HepG2 (cell line): ENCODE data around the gene CCSER2. TPM values are rescaled to one million over a fixed set of nuclear protein-coding genes. Genes with fewer than 3 reads are reported as not detected.

Experiments
- ATAC-seq: fragments of 200-7000 bp; cut with Tn5 transposase; 3 replicates; pipeline ENCODE4 v1.9.1; 2020; ENCODE audit warnings: mild to moderate bottlenecking, moderate library complexity
- BruUV-seq: library from RNA; stranded (reverse); fragments of 400-500 nt; replicated peaks from 2 replicates; lab custom pipeline; 2021; lab: Mats Ljungman, UMichigan
- CTCF ChIA-PET: fragments of 300-600 bp; formaldehyde crosslinking; extraction: SDS; loops from one replicate; lab custom pipeline; 2021; ENCODE audit warnings: low total read pairs, inconsistent platforms, low intra/inter-chr PET ratio; lab: Yijun Ruan, JAX
- POLR2A ChIA-PET: fragments of 350-600 bp; sonication (Branson Sonifier 250); formaldehyde crosslinking; loops from one replicate; lab custom pipeline; 2020; ENCODE audit warnings: antibody characterized with exemption, inconsistent platforms; lab: Yijun Ruan, JAX
- DNase-seq: peaks from one replicate; pipeline ENCODE4 v3.0.0-alpha.2; 2015; ENCODE audit warnings: low spot score
- FAIRE-seq: peaks from 3 replicates; lab custom pipeline; 2011; peaks lifted over from hg19 to GRCh38; lab: Jason Lieb, UNC
- H2AFZ ChIP-seq: one replicate; pipeline ENCODE4 v1.6.1; 2011; ENCODE audit warnings: low read length, inconsistent platforms
- H3K27ac ChIP-seq: fragments of 300-600 bp; 3 replicates; pipeline ENCODE4 v1.8.0; 2011; ENCODE audit warnings: mixed run types, mild to moderate bottlenecking, mixed read lengths, low read length, inconsistent platforms; ENCODE audit not compliant: insufficient read depth; ENCODE audit errors: extremely low read length
- H3K27me3 ChIP-seq, 2 experiments: fragments of 200-600 bp in 1 of 2; 2 replicates in 1 of 2; 3 replicates in 1 of 2; pipeline versions ENCODE4 v1.6.0 to v1.8.0; 2011; ENCODE audit warnings: low read length in 2 of 2, mild to moderate bottlenecking in 2 of 2, moderate library complexity in 2 of 2, inconsistent platforms in 1 of 2; ENCODE audit not compliant: insufficient read depth in 2 of 2, control insufficient read depth in 1 of 2
- H3K36me3 ChIP-seq, 2 experiments: fragments of 200-600 bp in 1 of 2; replicated peaks in 1 of 2; 2 replicates in 1 of 2; 3 replicates in 1 of 2; pipeline versions ENCODE4 v1.5.1 to v1.8.0; 2011; ENCODE audit warnings: low read length in 2 of 2, inconsistent platforms in 1 of 2; ENCODE audit not compliant: insufficient read depth in 2 of 2, control insufficient read depth in 1 of 2
- H3K4me1 ChIP-seq: 2 replicates; pipeline ENCODE4 v1.5.1; 2012; ENCODE audit warnings: low read length, inconsistent platforms; ENCODE audit not compliant: insufficient read depth
- H3K4me2 ChIP-seq: 2 replicates; pipeline ENCODE4 v1.6.0; 2011; ENCODE audit warnings: low read depth, low read length, inconsistent platforms
- H3K4me3 ChIP-seq, 3 experiments: fragments of 200-600 bp in 1 of 3; sonication (generic), shearing (Covaris generic) in 1 of 3; replicated peaks in 1 of 3; 2 replicates each; pipeline ENCODE4 v1.5.1; 2011 to 2016; ENCODE audit warnings: low read length in 3 of 3, inconsistent platforms in 2 of 3, low read depth in 2 of 3, mild to moderate bottlenecking in 2 of 3, control low read depth in 1 of 3, mixed read lengths in 1 of 3; ENCODE audit not compliant: insufficient read depth in 1 of 3
- H3K79me2 ChIP-seq: one replicate; pipeline ENCODE4 v1.6.1; 2011; ENCODE audit warnings: low read length, inconsistent platforms; ENCODE audit not compliant: insufficient read depth
- H3K9ac ChIP-seq: 2 replicates; pipeline ENCODE4 v1.6.0; 2011; ENCODE audit warnings: mild to moderate bottlenecking, low read depth, low read length, inconsistent platforms; ENCODE audit not compliant: insufficient read depth
- H3K9me3 ChIP-seq: 2 replicates; pipeline ENCODE4 v1.5.1; 2012; ENCODE audit warnings: mild to moderate bottlenecking, low read length
- H4K20me1 ChIP-seq: 2 replicates; pipeline ENCODE4 v1.6.0; 2011; ENCODE audit warnings: inconsistent platforms, mild to moderate bottlenecking, low read length, moderate library complexity; ENCODE audit not compliant: insufficient read depth
- ESRRA ChIP-seq: sonication (generic); formaldehyde crosslinking; IDR thresholded peaks from 2 replicates; pipeline ENCODE4 v1.5.1; 2020; ENCODE audit warnings: mild to moderate bottlenecking, low read depth, missing genetic modification reagents
- JUND ChIP-seq: sonication (generic); formaldehyde crosslinking; IDR thresholded peaks from 2 replicates; pipeline ENCODE4 v1.8.0; 2022; ENCODE audit warnings: mild to moderate bottlenecking, missing genetic modification reagents
- KLF9 ChIP-seq: IDR thresholded peaks from 2 replicates; pipeline ENCODE4 v1.6.1; 2016; ENCODE audit warnings: low read depth
- ONECUT2 ChIP-seq: sonication (generic); formaldehyde crosslinking; IDR thresholded peaks from 2 replicates; pipeline ENCODE4 v1.4.0; 2020; ENCODE audit warnings: missing genetic modification reagents
- PAXIP1 ChIP-seq: sonication (generic); formaldehyde crosslinking; conservative IDR thresholded peaks from 2 replicates; pipeline ENCODE4 v1.4.0; 2020; ENCODE audit warnings: mild to moderate bottlenecking, missing genetic modification reagents, moderate library complexity
- SAFB2 ChIP-seq: sonication (generic); formaldehyde crosslinking; IDR thresholded peaks from 2 replicates; pipeline ENCODE4 v1.5.1; 2020; ENCODE audit warnings: missing genetic modification reagents, low read depth, mild to moderate bottlenecking, borderline replicate concordance
- SALL1 ChIP-seq: sonication (generic); formaldehyde crosslinking; IDR thresholded peaks from 2 replicates; pipeline ENCODE4 v1.8.0; 2022; ENCODE audit warnings: mild to moderate bottlenecking, missing genetic modification reagents
- U2AF2 ChIP-seq: fragments of 200-400 bp; formaldehyde crosslinking; IDR thresholded peaks from 2 replicates; pipeline ENCODE4 v1.6.1; 2017; ENCODE audit warnings: low read depth, mild to moderate bottlenecking, low read length
- ZMYM2 ChIP-seq: sonication (generic); formaldehyde crosslinking; IDR thresholded peaks from 2 replicates; pipeline ENCODE4 v1.8.0; 2022; ENCODE audit warnings: mild to moderate bottlenecking, missing genetic modification reagents
- ZNF331 ChIP-seq: sonication (generic); formaldehyde crosslinking; IDR thresholded peaks from 2 replicates; pipeline ENCODE4 v1.4.0; 2020; ENCODE audit warnings: missing genetic modification reagents
- ZNF407 ChIP-seq: sonication (generic); formaldehyde crosslinking; IDR thresholded peaks from one replicate; pipeline ENCODE4 v1.5.1; 2020; ENCODE audit warnings: mild to moderate bottlenecking, missing genetic modification reagents; ENCODE audit errors: not compliant biosample characterization
- ZNF567 ChIP-seq: sonication (generic); formaldehyde crosslinking; IDR thresholded peaks from 2 replicates; pipeline ENCODE4 v1.8.1; 2023; ENCODE audit warnings: mild to moderate bottlenecking, missing genetic modification reagents, borderline replicate concordance
- WGBS: methylation state at CpG from one replicate; pipeline ENCODE4 v1.1.6; 2017; ENCODE audit warnings: low lambda C conversion rate; 5-methylcytosine and 5-hydroxymethylcytosine counted together
- in situ Hi-C: cut with HindIII; loops from 2 replicates; pipeline ENCODE4 v1.10.0; 2017; ENCODE audit warnings: low pct_unique_long_range_greater_than_20kb; ENCODE audit not compliant: extremely low pct_ligation_motif_present
- intact Hi-C: fragments of 100-400 bp; cut with micrococcal nuclease; formaldehyde crosslinking; loops from one replicate; pipeline ENCODE4 v1.10.0; 2022; ENCODE audit not compliant: unreplicated experiment
- polyA plus RNA-seq, 8 experiments: library from polyadenylated mRNA; depleted of rRNA in 3 of 8; stranded (reverse) in 7 of 8; unstranded in 1 of 8; fragments of >200 nt; fragmentation: Illumina TruSeq in 4 of 8; extraction: Trizol in 4 of 8; gene quantifications; 2 replicates each; pipeline versions ENCODE4 v1.2.1 to v1.2.3, GENCODE V29; 2011 to 2016; ENCODE audit warnings: low read depth in 4 of 8, missing spikeins in 1 of 8, mixed read lengths in 1 of 8; ENCODE audit not compliant: insufficient read depth in 1 of 8
- total RNA-seq, 5 experiments: library from RNA; depleted of rRNA; stranded (reverse); fragments of >200 nt; fragmentation: Illumina TruSeq; extraction: Trizol; gene quantifications; 2 replicates each; pipeline ENCODE4 v1.2.3, GENCODE V29; 2016; ENCODE audit warnings: low read depth in 1 of 5

The CCSER2 gene
- total and polyA plus RNA-seq, 2 of the 13 experiments (the other 11 are each of a cell fraction or from before 2014, with no cell fraction given) = 13.3 to 17.2 TPM

- H3K79me2 ChIP-seq = peaks cover 27% of the 10 kb centered on the region
- no peak for FAIRE-seq
- BruUV-seq = no TSS peak
- TF ChIP-seq SALL1 (CRISPR knock-in tag) = no peak
- no peak for TF ChIP-seq KLF9 (CRISPR knock-in tag)
- TF ChIP-seq JUND (CRISPR knock-in tag) = no peak
- TF ChIP-seq ZNF331 (CRISPR knock-in tag) = no peak
- TF ChIP-seq ZNF567 (CRISPR knock-in tag) = no peak
- no peak for TF ChIP-seq ESRRA
- no peak for TF ChIP-seq SAFB2 (CRISPR knock-in tag)
- TF ChIP-seq U2AF2 = no peak
- TF ChIP-seq PAXIP1 (CRISPR knock-in tag) = no peak
- no peak for TF ChIP-seq ONECUT2 (CRISPR knock-in tag)
- TF ChIP-seq ZMYM2 = no peak
- TF ChIP-seq ZNF407 (CRISPR knock-in tag) = no peak
Measured at GRCh38 chr10:84348860-84349259, 20.5 kb downstream of the CCSER2 start.

More at GRCh38 chr10:84348860-84349259, 20.5 kb downstream of the CCSER2 start:
- DNase-seq (no peak), ATAC-seq (no peak)
- H3K27ac ChIP-seq = no peak overlapping the region
- in situ Hi-C loops = no loop called here
- H3K9me3 ChIP-seq = no peaks in the 10 kb centered on the region
- no peak overlapping the region for H3K4me3 ChIP-seq
- ChIA-PET POLR2A (no interaction called here), CTCF (no interaction called here)
- no peak overlapping the region for H3K4me2 ChIP-seq
- intact Hi-C loops = no loop called here
- peaks cover 2% of the 10 kb centered on the region; the same call in 1 of the 2 replicates for H4K20me1 ChIP-seq
- no peaks in the 10 kb centered on the region for H3K36me3 ChIP-seq
- 95% methylated on average over 2 of the region's 2 CpGs for WGBS
- no peaks in the 10 kb centered on the region for H3K27me3 ChIP-seq
- H2AFZ ChIP-seq = no peak overlapping the region
- H3K9ac ChIP-seq = no peak overlapping the region
- H3K4me1 ChIP-seq = peaks cover 5% of the 10 kb centered on the region
